DMS153 treated with DMSO at 0.1 percent for 48 hours (cell line): ENCODE data around the gene ZMAT3.

Experiments used
- DNase-seq: peaks from one replicate; lab custom pipeline; 2025; ENCODE audit not compliant: unreplicated experiment; lab: John Stamatoyannopoulos, UW

Gene ZMAT3

DNA sequence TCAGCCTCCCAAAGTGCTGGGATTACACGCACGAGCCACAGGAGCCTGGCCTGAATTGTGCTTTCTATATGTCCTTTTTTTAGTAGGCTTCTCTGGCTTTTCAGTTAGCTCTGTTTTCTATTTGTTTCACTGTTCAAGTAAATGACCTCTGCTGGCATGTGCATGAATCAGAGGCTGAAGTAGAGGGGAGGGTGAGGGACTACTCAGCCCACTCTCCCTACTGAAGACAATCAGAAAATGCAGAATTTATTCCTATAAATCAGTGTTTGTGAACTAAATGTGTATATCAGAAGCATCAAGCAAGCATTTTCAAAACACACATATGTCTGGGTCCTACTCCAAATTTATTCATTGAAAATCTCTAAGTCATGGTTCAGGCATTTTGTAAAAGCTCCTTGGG is 45.0 kb downstream of the ZMAT3 start:
- no peak for DNase-seq

GRCh38 chr3:179021119-179021903 is 50.3 kb downstream of the ZMAT3 start:
- DNase-seq = no peak

GRCh38 chr3:179020112-179020511 is 51.5 kb downstream of the ZMAT3 start:
- peak; percentile 34 for DNase-seq

DNA sequence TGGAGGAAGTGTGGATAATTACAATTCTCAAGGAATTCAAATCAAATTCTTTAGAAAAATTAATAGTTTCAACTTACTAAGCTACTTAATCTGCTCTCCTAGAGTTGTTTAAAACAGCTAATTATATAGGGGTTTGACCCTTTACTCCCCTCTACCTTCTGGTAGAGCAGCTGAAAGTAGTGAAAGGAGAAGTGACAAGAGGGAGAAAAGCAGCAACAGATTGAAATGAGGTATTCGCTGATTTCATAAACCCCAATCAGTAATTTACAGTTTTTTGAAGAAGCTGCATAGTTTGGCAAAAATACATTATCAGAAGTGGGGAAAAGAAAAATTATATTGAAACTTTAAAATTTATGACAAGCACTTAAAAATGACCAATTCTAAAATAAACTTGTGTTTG is 52.8 kb downstream of the ZMAT3 start:
- no peak for DNase-seq

- no peak for DNase-seq
Measured at GRCh38 chr3:179016979-179017670, 54.5 kb downstream of the ZMAT3 start.

DNA sequence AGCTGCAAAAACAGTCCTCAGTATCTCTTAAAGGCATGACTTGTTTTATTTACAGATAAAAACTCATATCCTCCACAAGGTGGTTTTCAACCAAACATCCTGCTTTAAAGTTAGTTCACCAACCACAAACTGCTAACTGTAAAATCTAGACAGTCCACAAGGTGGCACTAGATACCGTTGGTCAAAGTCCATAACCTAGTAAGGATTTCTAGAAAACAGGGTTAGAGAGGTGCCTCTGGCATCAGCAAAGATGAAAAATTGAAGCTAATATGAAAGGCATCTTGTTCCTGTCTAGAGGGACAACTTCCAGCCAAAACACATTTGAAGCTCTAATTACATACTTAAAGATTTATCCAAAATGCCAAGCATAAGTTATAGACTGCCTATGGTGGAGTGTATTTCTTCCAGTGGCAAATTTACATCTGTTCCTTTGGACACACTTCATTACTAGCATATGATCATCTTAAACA is 56.0 kb downstream of the ZMAT3 start:
- DNase-seq = peak; percentile 72

GRCh38 chr3:179005706-179006105 is 65.9 kb downstream of the ZMAT3 start:
- no peak for DNase-seq

GRCh38 chr3:179005213-179005612 is 66.4 kb downstream of the ZMAT3 start:
- DNase-seq = no peak

DNA sequence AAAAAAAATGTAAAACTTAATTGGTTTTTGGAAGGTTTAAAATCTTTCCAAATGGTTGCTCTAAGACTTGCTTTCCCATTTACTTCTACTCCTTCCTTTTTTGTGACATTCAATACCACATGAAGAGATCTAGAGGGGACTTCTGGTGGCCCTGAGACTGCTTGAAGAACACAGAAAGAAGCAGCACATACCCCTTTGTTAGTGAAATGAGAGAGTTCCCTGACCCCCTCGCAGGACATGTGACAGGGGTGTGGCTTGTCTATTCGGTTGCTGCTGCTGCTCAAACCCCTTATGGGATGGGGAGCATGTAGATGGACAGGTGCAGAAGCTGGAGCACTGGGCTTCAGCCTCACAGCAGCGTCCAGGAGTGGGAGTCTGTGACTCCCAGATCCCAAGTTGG is 71.0 kb downstream of the ZMAT3 start:
- no peak for DNase-seq

- DNase-seq = no peak
Measured at GRCh38 chr3:179000144-179000543, 71.5 kb downstream of the ZMAT3 start.

DNA sequence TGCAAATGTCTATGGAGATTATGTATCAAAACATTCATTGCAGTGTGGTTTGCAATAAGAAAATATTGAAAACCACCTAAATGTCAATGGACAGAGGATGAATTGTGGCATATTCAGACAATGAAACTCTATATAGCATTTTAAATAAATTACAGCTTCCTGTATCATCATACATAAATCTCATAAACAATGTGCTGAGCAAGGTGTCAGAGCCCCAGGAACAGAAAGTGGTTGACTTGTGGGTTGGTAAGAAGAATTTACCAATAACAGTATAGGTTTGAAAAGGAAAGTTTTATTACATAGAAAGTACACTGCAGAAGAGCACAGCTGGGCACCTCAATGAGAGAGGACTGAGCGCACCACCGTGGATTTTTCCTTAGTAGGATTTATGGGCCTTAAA is 75.2 kb downstream of the ZMAT3 start:
- no peak for DNase-seq

GRCh38 chr3:178990293-178990692 is 81.3 kb downstream of the ZMAT3 start:
- no peak for DNase-seq

- no peak for DNase-seq
Measured at GRCh38 chr3:178989821-178990220, 81.8 kb downstream of the ZMAT3 start.

DNA sequence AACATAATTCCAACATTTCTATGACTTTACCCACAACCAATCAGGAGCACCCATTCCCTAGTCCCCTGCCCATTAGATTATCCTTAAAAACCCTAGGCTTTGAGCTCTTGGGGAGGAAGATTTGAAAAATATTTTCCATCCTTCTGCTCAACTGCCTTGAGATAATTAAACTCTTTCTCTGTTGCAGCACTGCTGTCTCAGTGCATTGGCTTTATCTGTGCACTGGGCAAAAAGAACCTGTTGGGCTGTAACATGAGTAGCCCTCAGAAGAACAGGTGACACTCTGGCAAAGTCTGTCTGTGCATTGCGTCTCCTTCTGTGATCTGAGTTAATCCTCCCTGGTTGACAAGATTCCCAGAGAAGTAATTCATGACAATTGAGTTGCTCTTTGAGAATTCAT is 83.9 kb downstream of the ZMAT3 start:
- DNase-seq = no peak

DNA sequence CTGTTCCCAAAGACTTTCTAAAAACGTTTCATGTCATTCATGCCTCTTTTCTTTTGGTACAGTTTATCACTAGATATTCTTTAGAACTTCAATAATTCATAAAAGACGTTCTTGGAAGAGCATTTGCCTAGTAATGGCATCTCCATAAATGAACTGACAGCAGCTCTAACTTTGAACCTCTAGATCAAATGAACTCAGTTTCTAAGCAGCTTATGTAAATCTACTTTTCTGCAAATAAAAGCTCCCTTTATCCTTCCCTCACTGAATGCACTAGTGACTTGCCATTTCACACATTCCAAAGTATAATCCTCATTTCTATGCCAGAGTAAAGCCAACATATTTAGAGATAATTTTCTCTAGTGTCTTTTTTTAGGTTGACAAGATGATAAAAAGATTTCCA is 85.2 kb downstream of the ZMAT3 start:
- DNase-seq = no peak

DNA sequence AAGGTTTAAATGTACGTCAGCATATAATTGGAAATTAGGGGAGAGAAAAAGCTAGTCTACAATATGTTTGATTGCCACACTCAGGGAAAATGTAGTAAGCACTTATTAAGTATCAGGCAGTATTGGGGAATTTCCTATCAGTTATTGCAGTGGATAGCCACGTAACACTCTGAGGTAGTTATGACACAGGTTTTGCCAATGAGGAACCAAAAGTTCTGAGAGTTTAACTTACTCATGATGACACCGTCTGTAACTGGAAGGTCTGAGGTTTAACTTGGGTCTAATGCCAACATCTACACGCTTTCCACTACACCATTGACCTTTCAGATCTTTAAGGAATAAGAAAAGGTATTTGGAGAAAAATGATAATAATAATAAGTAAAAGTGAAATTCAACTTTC is 89.5 kb downstream of the ZMAT3 start:
- no peak for DNase-seq

DNA sequence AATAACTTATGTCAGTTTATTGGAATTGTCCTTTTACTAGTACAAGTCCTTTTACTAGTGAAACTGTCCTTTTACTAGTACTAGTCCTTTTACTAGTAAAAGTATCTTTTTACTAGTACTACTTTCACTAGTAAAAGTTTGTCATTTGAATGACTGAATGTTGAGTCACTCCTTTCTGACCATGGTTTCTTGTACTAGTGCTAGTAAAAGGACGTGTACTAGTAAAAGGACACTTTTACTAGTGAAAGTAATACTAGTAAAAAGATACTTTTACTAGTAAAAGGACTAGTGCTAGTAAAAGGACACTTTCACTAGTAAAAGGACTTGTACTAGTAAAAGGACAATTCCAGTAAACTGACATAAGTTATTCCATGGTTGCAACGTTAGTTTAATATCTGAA is 96.3 kb downstream of the ZMAT3 start:
- DNase-seq = no peak

GRCh38 chr3:178971614-178972013 is 100.0 kb downstream of the ZMAT3 start:
- DNase-seq = no peak

DNA sequence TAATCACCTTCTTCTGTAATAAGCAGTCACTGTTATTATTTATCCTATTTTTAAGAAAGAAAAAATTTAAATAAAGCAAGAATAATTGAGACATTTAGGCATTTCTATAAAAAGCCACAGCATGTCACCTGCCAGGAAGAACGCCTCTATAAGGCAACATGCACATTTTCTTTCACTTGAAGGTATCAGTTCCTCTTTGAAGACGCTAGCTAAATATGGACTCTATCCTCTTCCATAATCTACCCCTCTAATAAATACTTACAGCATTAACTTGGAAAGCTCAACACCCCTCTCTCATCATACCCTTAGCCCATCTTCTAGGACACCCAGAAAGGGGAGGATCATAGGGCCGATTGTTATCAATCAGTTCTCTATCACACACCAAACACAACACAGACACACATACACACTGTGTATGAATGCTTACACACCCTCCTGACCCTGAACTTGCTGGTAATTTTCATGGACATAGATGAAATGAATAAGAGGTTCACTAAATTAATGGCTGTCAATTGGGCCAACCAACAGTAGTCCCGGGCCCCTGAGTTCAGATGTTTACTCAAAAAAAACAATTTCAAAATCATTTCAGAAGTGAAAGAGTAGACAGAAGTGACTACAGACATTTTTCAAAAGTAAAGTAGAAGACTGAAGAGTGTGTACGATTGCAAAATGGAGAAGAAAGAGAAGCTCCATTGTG is 102.5 kb downstream of the ZMAT3 start:
- no peak for DNase-seq
